Right atrium auricular region (tissue), 2 donors: ENCODE measurements around the gene KLHDC3. TPM values are rescaled to one million over a fixed set of nuclear protein-coding genes. Genes with fewer than 3 reads are reported as not detected.

Experiments
- DNase-seq: peaks from one replicate; pipeline ENCODE4 v3.0.0-alpha.2; 2019; ENCODE audit warnings: low spot score
- H3K27ac ChIP-seq, 2 donors: fragments of 200-600 bp; sonication (generic); 1 replicate in 1 of 2; 2 replicates in 1 of 2; pipeline ENCODE4 v1.5.1; 2016 to 2019
- H3K27me3 ChIP-seq, 2 donors: fragments of 200-600 bp; sonication (generic); one replicate each; pipeline versions ENCODE4 v1.5.1 to v1.6.0; 2017 to 2019
- H3K36me3 ChIP-seq: fragments of 200-600 bp; sonication (generic); one replicate; pipeline ENCODE4 v1.5.1; 2016
- H3K4me1 ChIP-seq, 2 donors: fragments of 200-600 bp; sonication (generic); one replicate each; pipeline versions ENCODE4 v1.5.1 to v1.6.0; 2017 to 2019
- H3K4me3 ChIP-seq, 2 donors: fragments of 200-600 bp; sonication (generic); 1 replicate in 1 of 2; 2 replicates in 1 of 2; pipeline ENCODE4 v1.5.1; 2017 to 2019; ENCODE audit warnings: mild to moderate bottlenecking in 1 of 2, moderate library complexity in 1 of 2
- H3K9me3 ChIP-seq, 2 donors: fragments of 200-600 bp; sonication (generic); one replicate each; pipeline ENCODE4 v1.5.1; 2019
- total RNA-seq, 2 donors: library from RNA; depleted of rRNA; stranded (reverse); fragments of >200 nt; gene quantifications; one replicate each; pipeline ENCODE4 v1.1.0, GENCODE V29; 2016
- TF ChIP-seq, protein P1 (sequence below), 2 donors: fragments of 200-600 bp; sonication (generic); IDR thresholded peaks; one replicate each; pipeline ENCODE4 v1.5.1; 2019; ENCODE audit warnings: antibody characterized with exemption in 2 of 2

The KLHDC3 gene
- total RNA-seq, 2 donors from 2014 or later: 122 to 153 TPM

DNA sequence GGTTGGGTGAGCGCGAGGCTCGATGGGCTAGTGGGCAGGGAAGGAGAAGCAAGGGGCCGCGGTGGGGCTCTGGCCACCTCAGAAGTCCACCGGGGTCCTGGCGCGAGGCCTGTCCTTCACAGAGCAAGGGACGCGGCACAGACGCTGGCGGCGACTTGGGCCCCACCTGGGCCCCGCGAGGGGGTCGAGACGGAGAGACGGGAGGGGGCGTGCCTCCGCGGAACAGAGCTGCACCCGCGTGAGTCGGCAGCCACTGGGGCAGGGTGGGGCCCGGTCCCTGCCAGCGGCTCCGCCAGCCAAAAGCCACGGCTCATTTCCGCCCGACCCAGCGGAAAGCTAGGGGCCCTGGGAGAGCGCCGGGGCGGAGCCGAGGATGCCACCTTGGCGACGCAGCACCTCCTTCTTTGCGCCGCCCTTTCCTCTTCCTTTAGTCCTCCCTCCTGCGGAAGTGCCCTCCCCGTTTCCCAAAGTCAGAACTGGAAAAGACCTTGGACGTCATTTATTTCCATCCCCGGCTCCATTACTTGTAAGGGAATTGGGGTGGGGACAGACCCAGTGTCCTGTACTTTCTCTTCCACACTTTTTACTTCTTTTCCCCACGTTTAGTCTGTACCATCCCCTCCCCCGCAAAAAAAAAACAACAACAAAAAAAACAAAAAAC, 39.6 kb downstream of the KLHDC3 start, which contains the start of gene CUL7:
Gene CUL7 (minus strand): TSS at position 307 of the 661 bp plus-strand sequence. CDS start 1,063 bp downstream, outside the sequence.
- Histone ChIP-seq H3K27me3 (no peaks in the 10 kb centered on the region), H3K9me3 (no peaks in the 10 kb centered on the region), H3K4me1 (peaks cover 0 to 36% of the 10 kb centered on the region in 2 donors), H3K36me3 (peaks cover 39% of the 10 kb centered on the region), H3K4me3 (peak within 1 kb of the TSS; percentile 69 to 71), H3K27ac (peak within 1 kb of the TSS; percentile 92 to 96)
- DNase-seq: peak; percentile 93
- TF ChIP-seq, protein P1, sequence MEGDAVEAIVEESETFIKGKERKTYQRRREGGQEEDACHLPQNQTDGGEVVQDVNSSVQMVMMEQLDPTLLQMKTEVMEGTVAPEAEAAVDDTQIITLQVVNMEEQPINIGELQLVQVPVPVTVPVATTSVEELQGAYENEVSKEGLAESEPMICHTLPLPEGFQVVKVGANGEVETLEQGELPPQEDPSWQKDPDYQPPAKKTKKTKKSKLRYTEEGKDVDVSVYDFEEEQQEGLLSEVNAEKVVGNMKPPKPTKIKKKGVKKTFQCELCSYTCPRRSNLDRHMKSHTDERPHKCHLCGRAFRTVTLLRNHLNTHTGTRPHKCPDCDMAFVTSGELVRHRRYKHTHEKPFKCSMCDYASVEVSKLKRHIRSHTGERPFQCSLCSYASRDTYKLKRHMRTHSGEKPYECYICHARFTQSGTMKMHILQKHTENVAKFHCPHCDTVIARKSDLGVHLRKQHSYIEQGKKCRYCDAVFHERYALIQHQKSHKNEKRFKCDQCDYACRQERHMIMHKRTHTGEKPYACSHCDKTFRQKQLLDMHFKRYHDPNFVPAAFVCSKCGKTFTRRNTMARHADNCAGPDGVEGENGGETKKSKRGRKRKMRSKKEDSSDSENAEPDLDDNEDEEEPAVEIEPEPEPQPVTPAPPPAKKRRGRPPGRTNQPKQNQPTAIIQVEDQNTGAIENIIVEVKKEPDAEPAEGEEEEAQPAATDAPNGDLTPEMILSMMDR (IDR thresholded peaks at IDR 0.05): peak in 1 of 2 donors; percentile 38

- H3K4me1 ChIP-seq: peaks cover 0 to 38% of the 10 kb centered on the region in 2 donors
- peak overlapping the region; percentile 69 to 71 for H3K4me3 ChIP-seq
- no peaks in the 10 kb centered on the region for H3K27me3 ChIP-seq
- TF ChIP-seq, protein P1 (IDR thresholded peaks at IDR 0.05): no peak
- H3K9me3 ChIP-seq: no peaks in the 10 kb centered on the region
- DNase-seq: no peak
- peak overlapping the region; percentile 92 to 96 for H3K27ac ChIP-seq
- H3K36me3 ChIP-seq: peaks cover 35% of the 10 kb centered on the region
Measured at GRCh38 chr6:43054206-43054943, 40.3 kb downstream of the KLHDC3 start.

GRCh38 chr6:43055966-43056365, 41.9 kb downstream of the KLHDC3 start:
- H3K27ac ChIP-seq: no peak overlapping the region
- no peak for DNase-seq
- TF ChIP-seq, protein P1 (IDR thresholded peaks at IDR 0.05): no peak
- H3K36me3 ChIP-seq: peaks cover 29% of the 10 kb centered on the region
- H3K4me1 ChIP-seq: peaks cover 0 to 48% of the 10 kb centered on the region in 2 donors
- H3K4me3 ChIP-seq: no peak overlapping the region
- H3K27me3 ChIP-seq: no peaks in the 10 kb centered on the region
- no peaks in the 10 kb centered on the region for H3K9me3 ChIP-seq

- no peak for DNase-seq
- H3K27ac ChIP-seq: peak overlapping the region; percentile 94 to 95
- H3K4me3 ChIP-seq: peak overlapping the region; percentile 95 to 98
- H3K27me3 ChIP-seq: no peaks in the 10 kb centered on the region
- peaks cover 34% of the 10 kb centered on the region for H3K36me3 ChIP-seq
- H3K9me3 ChIP-seq: no peaks in the 10 kb centered on the region
- peaks cover 0 to 52% of the 10 kb centered on the region in 2 donors for H3K4me1 ChIP-seq
- TF ChIP-seq, protein P1 (IDR thresholded peaks at IDR 0.05): no peak
Measured at GRCh38 chr6:43058531-43058930, 44.5 kb downstream of the KLHDC3 start.

DNA sequence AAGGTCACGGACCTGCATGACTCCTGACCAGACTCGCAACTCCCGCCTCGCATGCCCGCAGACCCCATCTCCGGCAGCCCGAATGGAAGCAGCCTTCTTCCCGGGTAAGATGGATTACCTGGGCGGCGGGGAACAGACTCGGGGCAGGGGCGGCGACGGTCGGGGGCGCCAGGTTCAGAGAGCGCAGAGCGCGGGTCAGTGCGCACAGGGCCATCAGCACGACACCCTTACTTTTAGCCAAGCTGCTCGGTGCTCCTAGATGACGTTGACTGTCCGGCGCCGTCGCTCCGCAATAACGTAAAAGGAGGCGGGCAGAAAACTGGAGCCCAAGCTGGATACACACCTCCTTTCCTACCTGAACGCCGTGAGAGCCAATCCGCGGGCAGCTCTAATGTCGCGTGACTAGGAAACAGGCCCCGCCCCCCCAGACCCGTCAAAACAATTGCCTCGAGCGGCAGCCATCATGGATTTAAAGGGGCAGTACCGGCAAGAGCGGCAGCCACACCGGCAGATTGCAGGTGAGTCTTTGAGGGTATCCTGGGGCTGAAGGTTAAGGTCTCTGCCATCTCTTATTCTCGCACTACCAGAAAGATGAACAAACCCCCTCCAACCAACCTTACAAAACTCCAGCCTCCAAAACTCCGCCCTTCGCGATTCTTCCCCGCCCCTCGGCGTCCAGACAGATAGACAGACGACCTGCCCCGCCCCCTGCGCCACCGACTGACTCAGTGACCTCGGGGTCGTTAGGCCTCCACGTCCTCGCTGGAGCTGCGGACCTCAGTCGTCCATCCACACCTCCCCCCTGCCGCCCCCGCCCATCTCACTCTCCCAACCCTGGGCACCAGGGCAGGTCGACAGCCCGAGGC, 45.4 kb downstream of the KLHDC3 start, which contains the start of the genes KLC4 and MRPL2:
Gene KLC4 (plus strand): TSS at position 464 of the 866 bp plus-strand sequence. CDS start 1,705 bp downstream, outside the sequence.
Gene MRPL2 (minus strand): TSS at position 267 of the 866 bp plus-strand sequence. CDS start 53 bp downstream, at position 214.
- DNase-seq: peak; percentile 99
- Histone ChIP-seq H3K27me3 (no peaks in the 10 kb centered on the region), H3K36me3 (peaks cover 43% of the 10 kb centered on the region), H3K9me3 (no peaks in the 10 kb centered on the region), H3K27ac (peak within 1 kb of the TSS; percentile 94 to 95), H3K4me1 (peaks cover 0 to 47% of the 10 kb centered on the region in 2 donors), H3K4me3 (peak within 1 kb of the TSS; percentile 95 to 98)
- TF ChIP-seq, protein P1 (IDR thresholded peaks at IDR 0.05): no peak
